GM21367 (cell line): Measurements from ENCODE around the gene MOB1B.
"Not testable (repeated sequence)": the region's sequence is repeated elsewhere in the genome, so short reads cannot be mapped to it uniquely, and the experiment has no call there.

Experiments used
- ATAC-seq: cut with Tn5 transposase; IDR thresholded peaks from one replicate; pipeline ENCODE4 v1.9.1; 2021; ENCODE audit not compliant: unreplicated experiment

MOB1B gene

DNA sequence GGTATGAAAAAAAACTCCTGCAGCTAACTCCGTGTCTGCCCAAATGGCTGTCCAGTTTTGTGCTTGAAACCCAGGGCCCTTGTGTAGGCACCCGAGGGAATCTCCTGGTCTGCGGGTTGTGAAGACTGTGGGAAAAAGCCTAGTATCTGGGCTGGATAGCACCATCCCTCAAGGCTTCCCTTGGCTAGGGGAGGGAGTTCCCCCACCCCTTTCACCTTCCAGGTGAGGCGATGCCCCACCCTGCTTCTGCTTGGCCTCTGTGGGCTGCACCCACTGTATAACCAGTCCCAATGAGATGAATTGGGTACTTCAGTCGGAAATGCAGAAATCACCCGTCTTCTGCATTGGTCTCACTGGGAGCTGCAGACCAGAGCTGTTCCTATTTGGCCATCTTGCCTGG lies 102.9 kb downstream of the MOB1B start:
- ATAC-seq, result not testable (repeated sequence)

- peak; percentile 80 for ATAC-seq
Observed at GRCh38 chr4:71006203-71006907, 104.2 kb downstream of the MOB1B start.

DNA sequence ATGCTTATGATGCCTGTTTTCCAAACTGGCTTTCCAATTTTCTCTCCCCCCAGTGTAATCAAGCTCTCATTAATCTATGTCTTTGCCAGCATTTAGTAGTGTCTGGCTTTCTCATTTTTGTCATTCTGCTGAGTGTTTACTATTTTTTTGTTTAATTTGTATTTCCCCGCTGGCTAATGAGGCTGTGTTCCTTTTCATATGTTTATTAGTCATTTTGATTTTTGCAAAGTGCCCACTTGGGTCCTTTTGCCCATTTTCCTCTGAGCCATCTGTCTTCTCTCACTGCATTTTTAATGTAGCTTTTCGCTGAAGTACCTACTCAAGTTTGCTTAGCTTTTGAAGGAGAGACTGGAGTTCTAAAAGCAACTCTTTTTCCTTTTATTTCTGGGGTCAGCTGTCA lies 106.0 kb downstream of the MOB1B start:
- ATAC-seq, result no peak

DNA sequence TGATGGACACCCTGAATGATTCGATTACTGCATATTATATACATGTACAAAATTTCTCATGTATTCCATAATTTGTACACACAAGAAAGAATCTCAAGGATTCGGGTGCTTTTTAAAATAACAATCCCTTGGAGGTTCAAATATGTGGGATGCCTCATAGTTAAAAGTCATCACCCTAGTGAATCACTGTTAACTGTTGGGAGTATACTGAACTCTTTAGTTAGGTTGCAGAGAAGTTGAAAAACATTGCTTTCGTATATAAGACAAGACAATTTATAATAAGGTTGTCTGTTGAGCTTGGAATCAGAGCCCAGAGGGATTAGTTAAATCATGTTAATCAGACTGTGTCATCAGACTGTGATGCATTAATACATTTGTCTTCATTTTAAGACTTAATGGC lies 106.9 kb downstream of the MOB1B start:
- ATAC-seq, result no peak

DNA sequence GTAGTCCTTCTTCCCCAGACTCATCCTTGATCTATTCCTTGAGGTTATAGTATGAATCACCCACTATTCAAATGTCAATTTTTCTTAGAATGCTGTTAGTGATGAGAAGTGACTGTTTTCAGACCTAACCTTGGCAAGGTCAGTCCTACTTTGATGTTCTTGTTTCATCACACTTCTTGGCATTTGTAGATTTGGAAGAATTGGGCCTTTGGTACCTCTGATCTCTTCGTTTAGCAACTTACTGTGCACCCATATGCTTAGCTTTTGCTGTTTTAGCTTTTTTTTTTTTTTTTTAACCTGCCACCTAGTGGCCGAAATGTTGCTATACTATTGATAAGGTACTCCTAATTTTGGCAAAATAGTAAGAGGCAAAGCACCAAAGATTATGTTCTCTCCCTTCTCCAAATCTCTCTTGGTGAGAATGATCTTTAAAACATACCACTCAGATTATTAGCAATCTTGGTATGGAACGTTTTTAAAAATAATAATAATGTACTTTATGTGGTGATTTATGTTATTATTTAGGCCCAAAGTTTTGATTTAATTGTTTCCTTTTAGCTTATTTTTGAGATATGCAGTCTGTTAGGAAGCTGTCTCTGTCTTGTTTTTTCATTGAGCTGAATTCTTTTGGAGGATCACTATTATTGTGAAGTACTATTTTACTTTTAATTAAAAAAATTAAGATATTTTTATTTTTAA lies 107.9 kb downstream of the MOB1B start:
- ATAC-seq, result peak; percentile 40

DNA sequence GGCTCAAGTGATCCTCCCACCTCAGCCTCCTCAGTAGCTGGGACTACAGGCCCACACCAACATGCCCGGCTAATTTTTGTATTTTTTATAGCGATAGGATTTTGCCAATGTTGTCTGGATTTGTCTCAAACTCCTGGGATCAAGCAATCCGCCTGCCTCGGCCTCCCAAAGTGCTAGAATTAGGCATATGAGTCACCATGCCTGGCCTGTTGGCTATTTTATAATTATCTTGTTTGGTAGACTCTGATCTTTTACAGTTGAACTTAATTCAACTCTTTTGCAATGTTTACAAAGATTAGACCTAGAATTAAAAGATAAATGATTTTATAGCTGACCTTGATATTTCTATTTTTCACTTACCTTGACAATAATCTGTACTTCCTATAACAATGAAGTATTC lies 109.3 kb downstream of the MOB1B start:
- no peak for ATAC-seq

DNA sequence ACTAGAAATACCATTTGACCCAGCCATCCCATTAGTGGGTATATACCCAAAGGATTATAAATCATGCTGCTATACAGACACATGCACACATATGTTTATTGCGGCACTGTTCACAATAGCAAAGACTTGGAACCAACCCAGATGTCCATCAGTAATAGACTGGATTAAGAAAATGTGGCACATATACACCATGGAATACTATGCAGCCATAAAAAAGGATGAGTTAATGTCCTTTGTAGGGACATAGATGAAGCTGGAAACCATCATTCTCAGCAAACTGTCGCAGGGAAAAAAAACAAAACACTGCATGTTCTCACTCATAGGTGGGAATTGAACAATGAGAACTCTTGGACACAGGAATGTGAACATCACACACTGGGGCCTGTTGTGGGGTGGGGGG lies 115.2 kb downstream of the MOB1B start:
- ATAC-seq, result not testable (repeated sequence)

DNA sequence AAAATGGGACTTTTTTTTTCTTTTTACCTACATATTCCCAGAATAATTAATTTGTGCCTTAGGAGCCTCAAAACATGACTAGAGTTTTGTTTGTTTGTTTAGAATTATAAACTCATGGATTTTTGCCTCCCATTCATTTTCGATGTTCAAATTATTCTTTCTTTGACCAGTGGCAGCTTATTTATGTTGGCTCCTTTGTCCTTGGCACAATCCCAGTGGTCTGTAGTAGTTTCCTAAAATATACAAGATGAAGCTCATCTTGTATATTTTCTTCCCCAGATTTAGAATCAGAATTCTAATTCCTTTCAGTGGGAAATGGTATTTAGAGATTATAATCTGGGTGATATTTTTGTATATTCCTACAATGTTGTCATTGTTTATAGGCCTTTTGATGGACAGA lies 118.4 kb downstream of the MOB1B start:
- no peak for ATAC-seq

GRCh38 chr4:71025654-71026053 lies 123.5 kb downstream of the MOB1B start:
- ATAC-seq, result no peak

DNA sequence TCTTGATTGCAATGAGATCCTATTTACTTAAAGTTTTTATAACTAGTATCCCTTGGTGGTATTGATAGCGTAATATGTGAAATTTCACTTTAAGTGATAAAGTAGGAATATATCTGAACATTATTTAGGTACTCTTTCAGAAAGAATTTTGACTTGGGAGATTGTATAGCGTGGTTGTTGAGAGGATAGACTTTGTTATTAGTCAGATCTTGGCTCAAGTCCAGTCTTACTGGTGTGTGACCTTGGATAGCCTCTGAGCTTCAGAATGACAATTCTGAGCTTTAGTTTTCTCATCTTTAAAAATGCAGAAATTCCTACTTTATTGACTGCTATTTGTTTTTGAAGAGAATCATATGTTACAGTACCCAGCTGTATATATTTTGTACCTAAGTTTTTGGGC lies 123.9 kb downstream of the MOB1B start:
- no peak for ATAC-seq

DNA sequence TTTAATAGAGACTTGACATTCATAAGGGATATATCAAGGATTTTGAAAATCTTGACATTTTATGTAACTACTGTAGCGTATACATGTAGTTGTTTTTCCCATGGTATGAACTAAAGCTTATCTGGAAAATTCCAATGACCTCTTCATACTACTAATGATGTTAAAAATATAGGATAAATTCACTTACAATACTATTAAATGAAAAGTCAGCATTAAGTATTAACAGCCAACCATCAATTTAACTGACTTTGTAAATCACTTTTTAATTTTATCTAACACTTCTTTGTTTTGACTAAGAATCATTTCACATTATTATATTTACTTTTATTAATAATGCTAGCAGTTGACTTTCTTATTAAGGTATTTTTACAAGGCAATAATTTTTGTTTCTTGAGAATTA lies 125.4 kb downstream of the MOB1B start:
- ATAC-seq, result no peak

DNA sequence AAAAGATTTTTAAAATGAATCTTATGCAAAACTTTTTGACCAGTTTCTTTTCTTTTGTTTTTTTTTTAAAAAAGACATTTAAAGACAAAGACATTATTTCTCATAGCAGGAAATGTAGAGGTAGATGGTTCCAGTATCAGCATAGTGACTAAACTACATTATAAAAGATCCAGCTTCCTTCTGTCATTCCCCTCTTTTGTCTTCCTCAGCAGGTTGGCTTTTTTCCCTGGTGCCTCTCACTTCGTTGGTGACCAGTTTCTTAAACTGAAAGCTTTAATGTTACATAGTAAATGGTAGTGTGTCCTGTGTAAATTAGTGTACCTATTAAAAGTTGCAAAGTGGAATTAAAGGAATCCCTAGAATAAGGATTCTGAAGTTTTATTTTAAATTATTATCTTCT lies 127.3 kb downstream of the MOB1B start:
- no peak for ATAC-seq

DNA sequence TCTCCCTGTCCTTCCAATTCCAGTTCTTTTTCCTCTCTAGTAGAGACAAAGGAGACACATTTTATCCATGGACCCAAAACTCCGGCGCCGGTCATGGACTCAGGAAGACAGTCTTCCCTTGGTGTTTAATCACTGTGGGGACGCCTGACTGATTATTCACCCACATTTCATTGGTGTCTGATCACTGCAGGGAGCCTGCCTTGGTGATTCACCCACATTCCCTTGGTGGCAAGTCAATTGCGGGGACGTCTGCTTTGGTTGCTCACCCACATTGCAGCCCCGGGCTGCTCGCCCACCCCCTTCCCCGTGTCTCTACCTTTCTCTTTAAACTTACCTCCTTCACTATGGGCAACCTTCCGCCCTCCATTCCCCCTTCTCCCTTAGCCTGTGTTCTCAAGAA lies 129.9 kb downstream of the MOB1B start:
- not testable (repeated sequence) for ATAC-seq
